Colonic mucosa (tissue), 4 donors: ENCODE data around the gene PPDPF. TPM values are rescaled to one million over a fixed set of nuclear protein-coding genes. Genes with fewer than 3 reads are reported as not detected.

ENCODE experiments used
- DNase-seq: peaks from one replicate; pipeline ENCODE4 v3.0.0-alpha.2; 2020
- H3K27ac ChIP-seq: fragments of 200-600 bp; one replicate; pipeline ENCODE4 v1.8.0; 2021
- H3K27me3 ChIP-seq: fragments of 200-600 bp; one replicate; pipeline ENCODE4 v1.8.0; 2021
- H3K36me3 ChIP-seq: fragments of 200-600 bp; one replicate; pipeline ENCODE4 v1.8.0; 2021
- H3K4me1 ChIP-seq: fragments of 200-600 bp; one replicate; pipeline ENCODE4 v1.8.0; 2021; ENCODE audit warnings: mild to moderate bottlenecking
- H3K4me3 ChIP-seq: fragments of 200-600 bp; one replicate; pipeline ENCODE4 v1.8.0; 2021
- H3K9ac ChIP-seq, 2 donors: one replicate each; pipeline ENCODE4 v1.7.0; 2013; ENCODE audit warnings: control low read depth in 2 of 2, low read depth in 2 of 2, low read length in 2 of 2
- H3K9me3 ChIP-seq: fragments of 200-600 bp; one replicate; pipeline ENCODE4 v1.8.0; 2021
- CTCF ChIP-seq: fragments of 200-600 bp; IDR thresholded peaks from one replicate; pipeline ENCODE4 v1.8.0; 2022; ENCODE audit warnings: antibody characterized with exemption, mild to moderate bottlenecking
- intact Hi-C: fragments of 100-400 bp; cut with DNase I; formaldehyde crosslinking; loops from one replicate; pipeline ENCODE4 v1.14.1; 2022
- total RNA-seq, 2 donors: library from RNA; stranded (reverse); fragmentation: NEBNext Ultra II Directional in 1 of 2; extraction: Animal tissue kit (Norgen Biotek cat#: 25700) in 1 of 2; gene quantifications; one replicate each; pipeline ENCODE4 v1.2.1, GENCODE V29; 2021
- donor health status: healthy.
- donor health status: DM: no; HTN: no; CAD: no.
- donor health status: DM: no; HTN: no; CAD: no.

Gene PPDPF
- total RNA-seq, 2 donors from 2014 or later = 561 to 634 TPM

- TF ChIP-seq CTCF = no peak
- H3K9me3 ChIP-seq = no peaks in the 10 kb centered on the region
- no peaks in the 10 kb centered on the region for H3K4me1 ChIP-seq
- H3K27me3 ChIP-seq = peaks cover 18% of the 10 kb centered on the region
- no peak overlapping the region for H3K27ac ChIP-seq
- H3K36me3 ChIP-seq = no peaks in the 10 kb centered on the region
- H3K4me3 ChIP-seq = no peak overlapping the region
- H3K9ac ChIP-seq = no peak overlapping the region
- intact Hi-C loops = no loop called here
- DNase-seq = no peak
Measured at GRCh38 chr20:63486300-63486855, 34.2 kb upstream of the PPDPF start.

DNA sequence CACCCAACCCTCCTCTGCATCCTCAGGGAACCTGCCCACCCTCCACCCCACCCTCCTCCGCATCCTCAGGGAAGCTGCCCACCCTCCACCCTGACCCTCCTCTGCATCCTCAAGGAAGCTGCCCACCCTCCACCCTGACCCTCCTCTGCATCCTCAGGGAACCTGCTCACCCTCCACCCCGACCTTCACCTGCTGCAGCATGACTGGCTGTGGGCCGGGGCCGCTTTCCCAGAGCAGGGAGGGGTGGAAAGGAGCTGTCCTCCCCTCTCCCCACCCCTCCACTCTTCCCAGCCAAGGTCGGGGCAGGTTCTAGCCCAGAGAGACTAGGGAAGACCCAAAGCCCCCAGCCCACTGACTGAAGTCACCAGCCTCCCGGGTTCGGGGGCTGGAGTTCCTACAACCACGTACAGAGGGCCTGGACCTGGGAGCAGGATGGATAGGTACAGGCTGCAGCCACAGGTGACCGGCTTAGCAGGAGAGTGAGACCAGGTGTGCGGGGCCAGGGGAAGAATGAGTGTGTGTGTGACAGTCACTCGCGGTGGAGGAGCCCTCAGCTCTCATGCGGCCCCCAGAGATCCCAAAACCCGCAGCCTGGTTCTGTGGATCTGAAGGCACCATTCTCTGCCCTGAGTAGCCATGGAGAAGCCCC lies 33.3 kb upstream of the PPDPF start:
- intact Hi-C loops = no loop called here
- no peak overlapping the region for H3K27ac ChIP-seq
- no peak overlapping the region for H3K9ac ChIP-seq
- H3K36me3 ChIP-seq = no peaks in the 10 kb centered on the region
- no peaks in the 10 kb centered on the region for H3K9me3 ChIP-seq
- TF ChIP-seq CTCF = no peak
- H3K4me1 ChIP-seq = no peaks in the 10 kb centered on the region
- peaks cover 18% of the 10 kb centered on the region for H3K27me3 ChIP-seq
- DNase-seq = no peak
- no peak overlapping the region for H3K4me3 ChIP-seq

- no peaks in the 10 kb centered on the region for H3K9me3 ChIP-seq
- no peak for DNase-seq
- H3K27me3 ChIP-seq = peaks cover 18% of the 10 kb centered on the region
- intact Hi-C loops = no loop called here
- TF ChIP-seq CTCF = no peak
- no peaks in the 10 kb centered on the region for H3K36me3 ChIP-seq
- H3K9ac ChIP-seq = no peak overlapping the region
- no peak overlapping the region for H3K27ac ChIP-seq
- no peak overlapping the region for H3K4me3 ChIP-seq
- no peaks in the 10 kb centered on the region for H3K4me1 ChIP-seq
Measured at GRCh38 chr20:63487781-63488241, 32.8 kb upstream of the PPDPF start.

DNA sequence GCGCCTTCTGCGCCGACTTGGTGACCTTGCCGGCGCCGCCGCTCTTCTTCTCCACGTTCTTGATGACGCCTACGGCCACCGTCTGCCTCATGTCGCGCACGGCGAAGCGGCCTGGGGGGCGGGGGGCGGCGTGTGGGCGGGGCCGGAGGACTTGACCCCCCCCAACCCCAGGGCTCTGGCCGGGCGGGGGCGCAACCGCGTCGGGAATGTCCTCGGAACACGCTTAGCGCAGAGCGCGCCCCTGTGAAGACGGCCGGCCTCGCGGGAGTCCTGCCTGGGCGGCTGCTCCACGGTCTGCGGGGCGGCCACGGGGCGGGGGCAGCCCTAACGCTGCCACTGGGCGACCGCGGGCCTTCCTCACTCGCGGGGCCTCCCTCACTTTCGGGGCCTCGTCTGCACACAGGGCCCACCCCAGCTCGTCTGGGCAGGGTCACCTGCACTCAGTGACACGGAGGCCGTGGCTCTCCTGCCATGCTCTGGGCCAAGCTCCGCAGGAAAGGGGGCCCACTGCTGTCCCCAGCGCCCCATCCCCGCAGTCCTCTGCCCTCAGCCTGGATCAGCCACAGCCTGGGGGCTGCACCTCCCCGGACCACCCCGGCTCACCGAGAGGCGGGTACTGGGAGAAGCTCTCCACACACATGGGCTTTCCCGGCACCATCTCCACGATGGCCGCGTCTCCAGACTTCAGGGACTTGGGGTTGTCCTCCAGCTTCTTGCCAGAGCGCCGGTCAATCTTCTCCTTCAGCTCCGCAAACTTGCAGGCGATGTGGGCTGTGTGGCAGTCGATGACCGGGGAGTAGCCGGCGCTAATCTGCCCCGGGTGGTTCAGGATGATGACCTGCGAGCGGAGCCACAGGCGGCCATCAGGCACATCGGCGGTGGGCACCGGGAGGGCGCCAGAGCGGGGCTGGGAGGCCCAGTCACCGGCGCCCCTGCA lies 32.0 kb upstream of the PPDPF start:
- DNase-seq = no peak
- no peak for TF ChIP-seq CTCF
- intact Hi-C loops = no loop called here
- Histone ChIP-seq H3K9ac (no peak overlapping the region), H3K36me3 (no peaks in the 10 kb centered on the region), H3K9me3 (no peaks in the 10 kb centered on the region), H3K4me1 (no peaks in the 10 kb centered on the region), H3K27ac (no peak overlapping the region), H3K4me3 (no peak overlapping the region), H3K27me3 (peaks cover 18% of the 10 kb centered on the region)

- no peaks in the 10 kb centered on the region for H3K4me1 ChIP-seq
- no peaks in the 10 kb centered on the region for H3K9me3 ChIP-seq
- H3K36me3 ChIP-seq = no peaks in the 10 kb centered on the region
- TF ChIP-seq CTCF = no peak
- H3K9ac ChIP-seq = no peak overlapping the region
- no peak for DNase-seq
- intact Hi-C loops = no loop called here
- peaks cover 18% of the 10 kb centered on the region for H3K27me3 ChIP-seq
- H3K4me3 ChIP-seq = no peak overlapping the region
- no peak overlapping the region for H3K27ac ChIP-seq
Measured at GRCh38 chr20:63490416-63490815, 30.1 kb upstream of the PPDPF start.
